ENCODE data around the gene POFUT2. TPM values are rescaled to one million over a fixed set of nuclear protein-coding genes. Genes with fewer than 3 reads are reported as not detected.
A peak's percentile ranks its signal among the peaks of the same experiment; 100 is the strongest.

POFUT2 gene
- total RNA-seq, 2 experiments from 2014 or later: 56.6 to 57.2 TPM

DNA sequence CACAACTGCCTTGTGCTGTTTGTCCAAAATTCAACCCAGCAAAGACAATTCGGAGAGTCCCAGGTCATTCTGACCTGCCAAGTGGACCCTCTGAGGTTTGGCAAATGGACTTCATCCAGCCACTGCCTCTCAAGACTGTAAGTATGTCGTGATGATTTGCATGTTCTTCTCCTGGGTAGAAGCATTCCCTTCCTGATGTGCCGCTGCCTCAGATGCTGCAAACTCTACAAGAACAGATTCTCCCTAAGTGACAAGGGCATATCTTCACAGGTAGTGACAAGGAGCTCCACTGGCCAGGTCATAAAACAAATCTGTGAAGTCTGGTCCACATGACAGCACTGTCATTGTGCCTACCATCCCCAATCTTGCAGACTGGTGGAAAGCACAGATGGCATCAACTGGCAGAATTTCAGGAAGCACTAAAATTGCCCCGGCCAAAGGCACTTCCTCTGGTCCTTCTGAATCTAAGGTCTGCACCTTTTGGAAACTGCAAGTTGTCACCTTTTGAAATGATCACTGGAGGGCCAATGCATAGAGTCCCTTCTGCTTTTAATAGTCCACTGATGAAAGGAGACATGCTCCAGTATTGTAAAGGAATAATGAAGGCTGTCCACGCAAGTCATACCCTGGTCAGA, 27.4 kb downstream of the POFUT2 start:
- POLR2A ChIA-PET: no interaction called here
- no peaks in the 10 kb centered on the region for H3K4me1 Mint-ChIP-seq (ENCODE audit: low read depth)
- CTCF ChIA-PET: no interaction called here

DNA sequence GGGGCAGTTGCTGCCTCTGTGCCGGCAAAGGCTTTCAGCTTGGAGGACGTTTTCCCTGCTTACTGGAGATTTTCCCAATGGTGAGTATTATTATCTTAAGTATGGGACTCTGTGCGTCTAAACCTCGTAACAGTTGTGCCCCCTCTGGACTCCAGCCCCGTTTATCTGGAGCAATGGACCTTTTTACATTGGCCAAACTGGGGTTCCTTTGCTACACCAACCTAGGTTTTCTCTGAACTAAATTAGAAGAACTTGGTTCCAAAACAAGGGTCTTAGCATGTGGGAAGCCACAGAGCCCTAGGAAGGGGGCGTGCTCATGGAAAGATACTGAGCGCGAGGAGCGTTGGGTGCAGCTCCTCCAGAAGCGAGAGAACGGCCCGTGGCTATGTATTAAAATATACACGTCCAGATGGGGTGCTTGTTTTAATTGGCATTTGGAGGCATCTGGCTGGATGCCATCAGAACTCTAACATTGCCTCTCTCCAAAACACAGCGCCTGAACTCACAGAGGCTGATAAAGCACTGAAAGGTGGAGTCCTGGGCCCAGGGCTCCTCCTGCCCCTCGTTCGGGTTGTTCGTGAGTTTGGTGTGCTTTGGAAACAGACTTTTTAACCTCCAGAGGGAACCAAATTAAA, 28.4 kb downstream of the POFUT2 start:
- H3K27ac ChIP-seq (ENCODE audit: low read depth in 1 of 2, low read length in 2 of 2): no peak overlapping the region
- H3K36me3 Mint-ChIP-seq (ENCODE audit: low read depth): peaks cover 18% of the 10 kb centered on the region
- H3K27me3 Mint-ChIP-seq: peaks cover 8% of the 10 kb centered on the region
- H3K4me1 ChIP-seq (ENCODE audit: insufficient read depth, low read length): peaks cover 33% of the 10 kb centered on the region
- DNase-seq: no peak
- TF ChIP-seq, protein P1, sequence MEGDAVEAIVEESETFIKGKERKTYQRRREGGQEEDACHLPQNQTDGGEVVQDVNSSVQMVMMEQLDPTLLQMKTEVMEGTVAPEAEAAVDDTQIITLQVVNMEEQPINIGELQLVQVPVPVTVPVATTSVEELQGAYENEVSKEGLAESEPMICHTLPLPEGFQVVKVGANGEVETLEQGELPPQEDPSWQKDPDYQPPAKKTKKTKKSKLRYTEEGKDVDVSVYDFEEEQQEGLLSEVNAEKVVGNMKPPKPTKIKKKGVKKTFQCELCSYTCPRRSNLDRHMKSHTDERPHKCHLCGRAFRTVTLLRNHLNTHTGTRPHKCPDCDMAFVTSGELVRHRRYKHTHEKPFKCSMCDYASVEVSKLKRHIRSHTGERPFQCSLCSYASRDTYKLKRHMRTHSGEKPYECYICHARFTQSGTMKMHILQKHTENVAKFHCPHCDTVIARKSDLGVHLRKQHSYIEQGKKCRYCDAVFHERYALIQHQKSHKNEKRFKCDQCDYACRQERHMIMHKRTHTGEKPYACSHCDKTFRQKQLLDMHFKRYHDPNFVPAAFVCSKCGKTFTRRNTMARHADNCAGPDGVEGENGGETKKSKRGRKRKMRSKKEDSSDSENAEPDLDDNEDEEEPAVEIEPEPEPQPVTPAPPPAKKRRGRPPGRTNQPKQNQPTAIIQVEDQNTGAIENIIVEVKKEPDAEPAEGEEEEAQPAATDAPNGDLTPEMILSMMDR (IDR thresholded peaks at IDR 0.05): no peak
- H3K4me3 ChIP-seq (ENCODE audit: low read length): no peak overlapping the region
- peaks cover 0 to 7% of the 10 kb centered on the region in 2 experiments for H3K27me3 ChIP-seq (ENCODE audit: control insufficient read depth in 1 of 2, insufficient read depth in 2 of 2, low read length in 2 of 2)
- no peaks in the 10 kb centered on the region for H3K9me3 Mint-ChIP-seq
- POLR2A ChIA-PET: no interaction called here
- CTCF ChIA-PET: no interaction called here
- intact Hi-C loops (cut with DNase I, micrococcal nuclease): no loop called here
- H3K4me1 Mint-ChIP-seq (ENCODE audit: low read depth): no peaks in the 10 kb centered on the region
- peaks cover 14% of the 10 kb centered on the region for H3K36me3 ChIP-seq (ENCODE audit: insufficient read depth, low read length)
- ATAC-seq (ENCODE audit: poor library complexity): no peak
- no peaks in the 10 kb centered on the region for H3K9me3 ChIP-seq (ENCODE audit: control insufficient read depth in 1 of 2, insufficient read depth in 1 of 2, low read length in 2 of 2)
- H3K4me3 Mint-ChIP-seq: no peak overlapping the region
- H3K27ac Mint-ChIP-seq: no peak overlapping the region

More for the DNA sequence above, 27.4 kb downstream of the POFUT2 start:
- Histone ChIP-seq H3K4me1 (ENCODE audit: insufficient read depth, low read length) (peaks cover 31% of the 10 kb centered on the region), H3K27me3 (ENCODE audit: control insufficient read depth in 1 of 2, insufficient read depth in 2 of 2, low read length in 2 of 2) (peaks cover 0 to 4% of the 10 kb centered on the region in 2 experiments), H3K4me3 (ENCODE audit: low read length) (no peak overlapping the region), H3K36me3 (ENCODE audit: insufficient read depth, low read length) (peaks cover 22% of the 10 kb centered on the region), H3K9me3 (ENCODE audit: control insufficient read depth in 1 of 2, insufficient read depth in 1 of 2, low read length in 2 of 2) (no peaks in the 10 kb centered on the region), H3K27ac (ENCODE audit: low read depth in 1 of 2, low read length in 2 of 2) (no peak overlapping the region)
- ATAC-seq (ENCODE audit: poor library complexity) (no peak), DNase-seq (no peak)
- H3K9me3 Mint-ChIP-seq: no peaks in the 10 kb centered on the region
- no peak overlapping the region for H3K27ac Mint-ChIP-seq
- intact Hi-C loops (cut with DNase I, micrococcal nuclease): loop anchor here in 1 of 2 experiments (5.0 kb wide), 1 partner anchor 38 kb away; no protein-coding TSS in a partner anchor
- no peaks in the 10 kb centered on the region for H3K27me3 Mint-ChIP-seq
- peaks cover 19% of the 10 kb centered on the region for H3K36me3 Mint-ChIP-seq (ENCODE audit: low read depth)
- no peak overlapping the region for H3K4me3 Mint-ChIP-seq
- TF ChIP-seq, protein P1 (IDR thresholded peaks at IDR 0.05): no peak

DNA sequence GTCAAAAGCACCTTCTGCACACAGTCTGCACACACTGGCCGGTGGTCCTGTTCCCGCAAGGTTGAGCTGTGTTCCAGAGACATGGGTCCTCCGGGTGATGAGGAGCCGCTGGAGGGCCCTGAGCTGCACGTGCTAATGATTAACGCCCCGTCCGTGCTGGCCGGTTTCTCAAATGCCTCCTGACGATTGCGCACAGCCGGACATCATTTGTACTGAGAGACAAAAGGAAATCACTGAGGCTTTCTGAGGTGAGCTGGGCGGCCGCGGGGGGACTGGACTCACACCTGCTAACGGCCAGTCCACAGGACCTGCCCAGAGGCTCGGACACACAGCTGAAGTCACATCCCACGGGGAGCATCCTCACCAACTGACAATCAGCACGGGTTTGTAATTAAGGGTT, 29.2 kb downstream of the POFUT2 start:
- Histone ChIP-seq H3K27me3 (ENCODE audit: control insufficient read depth in 1 of 2, insufficient read depth in 2 of 2, low read length in 2 of 2) (peaks cover 0 to 9% of the 10 kb centered on the region in 2 experiments), H3K4me3 (ENCODE audit: low read length) (no peak overlapping the region), H3K36me3 (ENCODE audit: insufficient read depth, low read length) (peaks cover 5% of the 10 kb centered on the region), H3K9me3 (ENCODE audit: control insufficient read depth in 1 of 2, insufficient read depth in 1 of 2, low read length in 2 of 2) (no peaks in the 10 kb centered on the region), H3K27ac (ENCODE audit: low read depth in 1 of 2, low read length in 2 of 2) (no peak overlapping the region), H3K4me1 (ENCODE audit: insufficient read depth, low read length) (peaks cover 34% of the 10 kb centered on the region)
- intact Hi-C loops (cut with DNase I, micrococcal nuclease): no loop called here
- ChIA-PET POLR2A (no interaction called here), CTCF (no interaction called here)
- DNase-seq: peak in 1 of 14 experiments; percentile 7
- no peak overlapping the region for H3K4me3 Mint-ChIP-seq
- TF ChIP-seq, protein P1 (IDR thresholded peaks at IDR 0.05): no peak
- H3K4me1 Mint-ChIP-seq (ENCODE audit: low read depth): no peaks in the 10 kb centered on the region
- no peak for ATAC-seq (ENCODE audit: poor library complexity)
- H3K36me3 Mint-ChIP-seq (ENCODE audit: low read depth): peaks cover 10% of the 10 kb centered on the region
- peaks cover 9% of the 10 kb centered on the region for H3K27me3 Mint-ChIP-seq
- no peak overlapping the region for H3K27ac Mint-ChIP-seq
- no peaks in the 10 kb centered on the region for H3K9me3 Mint-ChIP-seq
